ENCODE results near the gene HMG20A.
"Not testable (repeated sequence)": the region's sequence is repeated elsewhere in the genome, so short reads cannot be mapped to it uniquely, and the experiment has no call there.

The HMG20A gene

GRCh38 chr15:77409259-77410156, 11.2 kb upstream of the HMG20A start:
- DNase-seq (ENCODE audit: low spot score), result no peak

GRCh38 chr15:77410157-77410500, 10.6 kb upstream of the HMG20A start:
- not testable (repeated sequence) for DNase-seq (ENCODE audit: low spot score)

GRCh38 chr15:77410701-77411618, 9.7 kb upstream of the HMG20A start:
- DNase-seq (ENCODE audit: low spot score), result no peak

GRCh38 chr15:77411619-77411976, 9.1 kb upstream of the HMG20A start:
- DNase-seq (ENCODE audit: low spot score), result no peak

- no peak for DNase-seq (ENCODE audit: low spot score)
These were observed 7.6 kb upstream of the HMG20A start for GRCh38 chr15:77412972-77413698.

GRCh38 chr15:77413699-77414349, 6.9 kb upstream of the HMG20A start:
- DNase-seq (ENCODE audit: low spot score), result no peak

GRCh38 chr15:77414789-77415442, 5.8 kb upstream of the HMG20A start:
- no peak for DNase-seq (ENCODE audit: low spot score)

GRCh38 chr15:77415450-77416147, 5.1 kb upstream of the HMG20A start:
- DNase-seq (ENCODE audit: low spot score), result no peak

- no peak for DNase-seq (ENCODE audit: low spot score)
These were observed 4.6 kb upstream of the HMG20A start for GRCh38 chr15:77416148-77416455.

GRCh38 chr15:77416954-77417353, 3.7 kb upstream of the HMG20A start:
- DNase-seq (ENCODE audit: low spot score), result no peak

GRCh38 chr15:77417602-77418001, 3.1 kb upstream of the HMG20A start:
- no peak for DNase-seq (ENCODE audit: low spot score)

GRCh38 chr15:77418391-77418965, 2.2 kb upstream of the HMG20A start:
- DNase-seq (ENCODE audit: low spot score), result no peak

- peak; percentile 18 for DNase-seq (ENCODE audit: low spot score)
These were observed 1.5 kb upstream of the HMG20A start for GRCh38 chr15:77418966-77419835.

- DNase-seq (ENCODE audit: low spot score), result peak; percentile 96
These were observed 665 bp upstream of the HMG20A start, which contains the start of gene PEAK1 for GRCh38 chr15:77419836-77420609. PEAK1 (minus strand) TSS chr15:77420104; CDS start chr15:77181926, 238,178 bp downstream.

- DNase-seq (ENCODE audit: low spot score), result no peak
These were observed 647 bp downstream of the HMG20A start for GRCh38 chr15:77421370-77421700.

- no peak for DNase-seq (ENCODE audit: low spot score)
These were observed 4.4 kb downstream of the HMG20A start for GRCh38 chr15:77425104-77425503.

- DNase-seq (ENCODE audit: low spot score), result no peak
These were observed 5.7 kb downstream of the HMG20A start for GRCh38 chr15:77426377-77426776.

- no peak for DNase-seq (ENCODE audit: low spot score)
These were observed 6.2 kb downstream of the HMG20A start for GRCh38 chr15:77426871-77427270.

- DNase-seq (ENCODE audit: low spot score), result no peak
These were observed 9.5 kb downstream of the HMG20A start for GRCh38 chr15:77430213-77430612.

Measured in SW480 (cell line).